NCI-H146 treated with DMSO at 0.1 percent for 48 hours (cell line): Measurements from ENCODE around the gene CFH.
"Not testable (repeated sequence)": the region's sequence is repeated elsewhere in the genome, so short reads cannot be mapped to it uniquely, and the experiment has no call there.

Experiments
- DNase-seq: peaks from one replicate; lab custom pipeline; 2025; ENCODE audit not compliant: unreplicated experiment; lab: John Stamatoyannopoulos, UW

Gene CFH

GRCh38 chr1:196743244-196743643, 91.4 kb downstream of the CFH start:
- DNase-seq, result peak; percentile 45

DNA sequence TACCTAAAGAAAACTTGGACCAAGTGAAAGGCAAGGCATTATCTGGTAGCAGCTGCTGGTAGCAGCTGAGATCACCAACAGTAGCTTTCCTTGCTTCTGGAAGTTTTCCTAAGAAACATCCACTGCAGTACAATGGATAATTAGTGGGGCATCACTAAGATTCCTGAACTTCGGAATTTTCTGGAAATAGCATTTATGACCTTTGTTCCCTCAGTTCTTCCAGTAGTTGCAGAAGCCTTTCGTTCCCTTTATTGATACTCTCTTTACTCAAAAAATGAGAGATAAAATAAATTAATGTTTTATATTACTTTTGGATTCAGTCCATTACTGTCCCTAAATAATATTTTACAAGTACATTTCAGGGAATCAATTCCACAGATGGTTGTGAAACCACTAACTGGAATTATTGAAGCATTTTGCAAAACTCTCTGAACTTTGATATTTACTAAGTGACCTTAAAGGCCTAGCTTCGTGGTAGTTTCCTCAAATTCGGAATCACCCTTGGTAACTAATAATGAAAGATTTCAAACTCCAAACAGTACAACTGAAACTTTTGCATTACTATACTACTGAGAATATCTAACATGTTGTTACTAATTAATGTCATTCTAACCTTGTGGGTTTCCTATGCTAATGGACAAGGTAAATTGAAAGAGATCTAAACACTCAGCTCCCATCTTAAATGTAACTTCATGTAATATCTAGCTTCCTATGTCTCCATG, 113.3 kb downstream of the CFH start:
- DNase-seq, result not testable (repeated sequence)

DNA sequence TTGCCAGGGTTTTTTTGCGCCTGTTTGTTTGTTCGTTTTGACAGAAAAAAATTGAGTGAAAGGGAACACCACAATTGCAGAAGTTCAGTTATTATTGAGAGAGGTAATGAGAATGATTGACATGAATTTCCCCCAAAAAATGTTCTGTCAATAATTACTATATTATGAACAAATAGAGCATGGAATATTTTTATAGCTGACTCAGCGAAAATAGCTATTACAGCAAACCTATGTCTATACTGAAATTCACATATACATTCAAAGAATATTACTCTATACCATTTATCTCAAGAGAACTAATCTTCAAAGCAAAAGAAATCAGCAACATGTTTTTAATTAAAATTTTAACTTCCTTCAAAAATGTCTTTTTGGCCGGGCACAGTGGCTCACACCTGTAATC, 118.0 kb downstream of the CFH start:
- DNase-seq, result not testable (repeated sequence)

DNA sequence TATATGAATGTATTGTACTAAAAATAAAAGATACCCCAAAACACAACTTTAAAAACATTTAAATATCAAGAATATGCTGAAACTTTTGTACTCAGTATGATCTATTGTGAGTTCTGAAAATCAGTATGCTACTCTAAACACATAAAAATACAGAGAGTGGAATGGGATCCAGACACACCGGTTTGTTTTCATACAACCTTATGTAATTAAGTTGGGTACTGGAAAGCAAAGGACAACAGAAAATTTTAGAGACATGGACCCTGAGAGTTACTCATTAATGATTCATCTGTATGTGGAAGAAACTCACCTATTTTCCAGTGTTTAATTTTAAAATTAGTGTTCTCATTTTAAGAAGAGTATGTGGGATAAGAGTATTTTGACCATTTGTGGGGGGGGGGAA, 121.9 kb downstream of the CFH start:
- no peak for DNase-seq

DNA sequence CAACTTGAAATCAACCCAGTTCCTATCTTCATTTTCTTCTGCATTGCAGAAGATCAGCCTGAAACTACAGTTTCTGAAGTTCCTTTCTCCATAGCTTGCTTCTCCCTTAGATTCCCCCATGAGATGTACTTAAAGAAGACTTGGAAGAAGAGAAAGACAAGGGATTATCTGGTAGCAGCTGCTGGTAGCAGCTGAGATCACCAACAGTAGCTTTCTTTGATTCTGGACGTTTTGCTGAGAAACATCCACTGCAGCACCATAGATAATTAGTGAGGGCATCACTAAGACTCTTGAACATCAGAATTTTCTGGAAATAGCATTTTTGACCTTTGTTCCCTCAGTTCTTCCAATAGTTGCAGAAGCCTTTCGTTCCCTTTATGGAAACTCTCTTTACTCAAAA, 122.3 kb downstream of the CFH start:
- DNase-seq, result no peak

DNA sequence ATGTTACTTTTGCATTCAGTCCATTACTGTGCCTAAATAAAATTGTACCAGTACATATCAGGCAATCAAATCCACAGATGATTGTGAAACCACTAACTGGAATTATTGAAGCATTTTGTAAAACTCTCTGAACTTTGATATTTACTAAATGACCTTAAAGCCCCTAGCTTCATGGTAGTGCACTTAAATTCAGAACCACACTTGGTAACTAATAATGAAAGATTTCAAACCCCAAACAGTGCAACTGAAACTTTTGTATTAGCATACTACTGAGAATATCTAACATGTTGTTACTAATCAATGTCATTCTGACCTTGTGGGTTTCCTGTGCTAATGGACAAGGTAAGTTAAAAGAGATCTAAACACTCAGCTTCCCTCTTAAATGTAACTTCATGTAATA, 122.8 kb downstream of the CFH start, which contains the start of gene CFHR3:
Gene CFHR3 (plus strand): TSS at position 238 of the 400 bp plus-strand sequence. CDS start 47 bp downstream, at position 285.
- DNase-seq, result no peak

DNA sequence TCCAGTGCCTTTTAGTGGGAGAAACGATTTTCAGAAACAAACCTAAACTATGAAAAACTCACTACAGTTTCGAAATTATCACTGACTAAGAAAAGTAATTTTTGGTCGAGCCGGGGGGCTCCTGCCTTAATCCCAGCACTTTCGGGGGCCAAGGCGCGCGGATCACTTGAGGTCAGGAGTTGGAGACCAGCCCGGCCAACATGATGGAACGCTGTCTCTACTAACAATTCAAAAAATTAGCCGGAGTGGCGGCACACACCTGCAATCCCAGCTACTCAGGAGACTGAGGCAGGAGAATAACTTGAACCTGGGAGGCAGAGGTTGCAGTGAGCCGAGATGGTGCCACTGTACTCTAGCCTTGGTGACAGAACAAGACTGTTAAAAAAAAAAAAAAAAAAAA, 125.8 kb downstream of the CFH start:
- DNase-seq, result no peak

- no peak for DNase-seq
These were observed 127.2 kb downstream of the CFH start for GRCh38 chr1:196779093-196779492.

GRCh38 chr1:196791252-196791651, 139.4 kb downstream of the CFH start:
- DNase-seq, result not testable (repeated sequence)

- peak; percentile 64 for DNase-seq
These were observed 142.3 kb downstream of the CFH start for GRCh38 chr1:196794103-196794502.
